Measurements from ENCODE around the gene TRABD. TPM values are rescaled to one million over a fixed set of nuclear protein-coding genes. Genes with fewer than 3 reads are reported as not detected.

The TRABD gene
- total RNA-seq, 4 donors from 2014 or later: 35.7 to 78.2 (median 39.1) TPM

DNA sequence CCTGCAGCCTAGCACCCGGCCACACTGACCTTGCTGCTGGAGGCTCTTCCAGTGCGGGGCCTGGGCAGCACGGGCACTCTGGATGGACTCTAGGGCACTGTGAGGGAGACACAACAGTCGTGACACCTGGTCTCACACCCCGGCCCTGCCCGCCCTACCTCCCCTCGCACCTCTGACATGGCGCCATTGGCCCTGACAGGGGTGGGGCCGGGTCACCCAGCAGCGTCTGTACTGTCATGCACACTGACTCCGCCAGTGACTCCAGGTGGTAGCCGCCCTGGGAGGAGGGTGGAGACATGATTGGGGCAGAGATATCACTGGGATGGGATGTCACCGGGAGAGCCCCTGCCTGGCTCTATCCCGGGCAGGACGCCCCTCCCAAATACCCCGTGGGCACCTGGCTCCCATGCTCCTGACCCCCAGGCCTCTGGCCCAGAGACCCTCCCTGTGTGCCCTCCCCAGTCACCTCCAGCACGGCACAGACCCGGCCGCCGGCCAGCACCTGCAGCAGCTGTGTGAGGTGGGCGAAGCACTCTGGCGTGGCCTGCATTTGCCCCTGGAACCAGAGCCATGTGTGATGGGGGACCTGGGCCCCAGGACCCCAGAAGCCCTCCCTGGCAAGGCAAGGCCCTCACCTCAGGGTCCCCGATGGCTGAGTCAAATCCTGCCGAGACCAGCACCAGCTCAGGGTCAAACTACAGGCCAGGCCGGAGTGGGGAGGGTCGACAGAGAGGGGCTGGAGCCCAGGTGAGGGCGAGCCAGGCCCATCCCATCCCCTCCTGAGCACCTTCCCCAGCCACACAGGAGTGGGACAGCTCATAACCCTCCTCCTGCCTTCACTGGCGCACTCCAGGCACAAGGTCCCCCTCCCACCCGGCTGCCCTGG is 62.7 kb downstream of the TRABD start:
- no peak overlapping the region for H3K4me3 ChIP-seq
- H3K36me3 ChIP-seq: peaks cover 11% of the 10 kb centered on the region
- no peak for DNase-seq (ENCODE audit: low spot score in 2 of 2)
- H3K4me1 ChIP-seq: peaks cover 73% of the 10 kb centered on the region
- H3K9me3 ChIP-seq: no peaks in the 10 kb centered on the region
- 62% methylated on average over 5 of the region's 29 CpGs for WGBS
- no peak overlapping the region for H3K27ac ChIP-seq
- H3K27me3 ChIP-seq: no peaks in the 10 kb centered on the region
- TF ChIP-seq, protein P1, sequence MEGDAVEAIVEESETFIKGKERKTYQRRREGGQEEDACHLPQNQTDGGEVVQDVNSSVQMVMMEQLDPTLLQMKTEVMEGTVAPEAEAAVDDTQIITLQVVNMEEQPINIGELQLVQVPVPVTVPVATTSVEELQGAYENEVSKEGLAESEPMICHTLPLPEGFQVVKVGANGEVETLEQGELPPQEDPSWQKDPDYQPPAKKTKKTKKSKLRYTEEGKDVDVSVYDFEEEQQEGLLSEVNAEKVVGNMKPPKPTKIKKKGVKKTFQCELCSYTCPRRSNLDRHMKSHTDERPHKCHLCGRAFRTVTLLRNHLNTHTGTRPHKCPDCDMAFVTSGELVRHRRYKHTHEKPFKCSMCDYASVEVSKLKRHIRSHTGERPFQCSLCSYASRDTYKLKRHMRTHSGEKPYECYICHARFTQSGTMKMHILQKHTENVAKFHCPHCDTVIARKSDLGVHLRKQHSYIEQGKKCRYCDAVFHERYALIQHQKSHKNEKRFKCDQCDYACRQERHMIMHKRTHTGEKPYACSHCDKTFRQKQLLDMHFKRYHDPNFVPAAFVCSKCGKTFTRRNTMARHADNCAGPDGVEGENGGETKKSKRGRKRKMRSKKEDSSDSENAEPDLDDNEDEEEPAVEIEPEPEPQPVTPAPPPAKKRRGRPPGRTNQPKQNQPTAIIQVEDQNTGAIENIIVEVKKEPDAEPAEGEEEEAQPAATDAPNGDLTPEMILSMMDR (IDR thresholded peaks at IDR 0.05): no peak
- no peak for TF ChIP-seq POLR2A (IDR thresholded peaks at IDR 0.05)
- no peak for TF ChIP-seq POLR2AphosphoS5 (IDR thresholded peaks at IDR 0.05)
- TF ChIP-seq EP300 (IDR thresholded peaks at IDR 0.05): no peak

Other genes starting within 250 kb of the TRABD start
- 100 to 1,000 TPM; 103 to 202 (median 143) TPM for gene PIM3, start 225.1 kb upstream of the TRABD start, total RNA-seq
- gene IL17REL, start 173.1 kb upstream of the TRABD start, total RNA-seq: not detected
- gene TTLL8, start 127.6 kb upstream of the TRABD start, total RNA-seq: not detected
- 1 to 10 TPM in 1 of 4 donors, under 1 TPM in 3; 0.49 to 3.4 (median 0.70) TPM for gene MLC1, start 100.5 kb upstream of the TRABD start, total RNA-seq
- under 1 TPM in 2 of 4 donors, not detected in 2; 0.68 to 0.80 TPM for gene MOV10L1, start 95.9 kb upstream of the TRABD start, total RNA-seq
- 1 to 10 TPM; 1.2 to 2.8 (median 2.2) TPM for gene PANX2, start 15.2 kb upstream of the TRABD start, total RNA-seq
- 10 to 100 TPM; 27.4 to 66.1 (median 36.1) TPM for gene SELENOO, start 15.1 kb downstream of the TRABD start, total RNA-seq
- gene TUBGCP6, start 59.1 kb downstream of the TRABD start, total RNA-seq: 100 to 1,000 TPM in 1 of 4 donors, 10 to 100 TPM in 3; 43.0 to 113 (median 69.7) TPM
- 10 to 100 TPM; 43.1 to 93.7 (median 56.2) TPM for gene HDAC10, start 65.4 kb downstream of the TRABD start, total RNA-seq
- gene MAPK12, start 75.8 kb downstream of the TRABD start, total RNA-seq: 1 to 10 TPM; 1.3 to 5.7 (median 3.3) TPM
- gene MAPK11, start 84.5 kb downstream of the TRABD start, total RNA-seq: 1 to 10 TPM; 3.8 to 5.8 (median 4.5) TPM
- 100 to 1,000 TPM; 117 to 231 (median 192) TPM for gene PLXNB2, start 121.7 kb downstream of the TRABD start, total RNA-seq
- 1 to 10 TPM; 3.3 to 5.4 (median 3.4) TPM for gene DENND6B, start 141.1 kb downstream of the TRABD start, total RNA-seq
- 10 to 100 TPM; 46.7 to 70.3 (median 64.6) TPM for gene PPP6R2, start 157.4 kb downstream of the TRABD start, total RNA-seq